ENCODE measurements around the gene IPO9.

IPO9 gene

DNA sequence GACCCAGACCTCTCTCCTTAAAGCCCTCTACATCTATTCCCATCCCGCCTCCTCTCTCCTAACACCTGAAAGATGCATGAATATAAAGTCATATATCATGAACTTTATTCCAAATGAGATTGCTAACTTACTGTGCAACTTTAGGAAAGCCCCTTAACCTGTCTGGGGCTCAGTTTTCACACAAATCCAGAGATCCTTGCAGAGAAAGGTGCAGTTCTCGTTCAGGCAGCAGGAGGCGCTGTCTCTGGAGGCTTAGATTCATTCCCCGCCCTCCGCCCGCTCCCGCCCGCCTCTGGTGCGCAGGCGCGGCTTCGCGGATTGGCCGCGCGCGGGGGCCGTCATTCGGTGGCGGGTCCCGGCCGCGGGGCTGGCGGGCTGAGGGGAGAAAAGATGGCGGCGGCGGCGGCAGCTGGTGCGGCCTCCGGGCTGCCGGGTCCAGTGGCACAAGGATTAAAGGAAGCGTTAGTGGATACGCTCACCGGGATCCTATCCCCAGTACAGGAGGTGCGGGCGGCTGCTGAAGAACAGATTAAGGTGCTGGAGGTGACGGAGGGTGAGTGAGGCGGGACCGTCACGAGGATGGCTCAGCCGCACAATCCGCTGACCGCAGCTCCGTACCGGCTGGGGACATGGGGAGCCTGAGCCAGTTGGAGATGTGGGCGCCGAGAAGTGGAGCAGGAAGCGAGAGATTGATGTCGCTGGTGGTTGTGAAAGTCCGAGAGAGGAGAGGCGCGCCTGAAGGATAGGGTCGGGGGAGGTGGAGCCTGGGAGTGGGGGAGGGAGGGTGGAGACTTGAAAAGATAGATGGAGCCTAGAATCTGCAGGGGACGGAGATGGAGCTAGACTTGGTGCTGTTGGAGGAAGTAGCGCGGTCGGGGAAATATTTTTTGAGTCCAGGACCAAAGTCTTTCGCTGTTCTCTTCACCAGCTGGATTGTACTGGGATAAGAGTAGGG lies at the start of gene IPO9:
IPO9 (plus strand) TSS at position 338 of the 955 bp plus-strand sequence; CDS start at position 391, 53 bp downstream.
- peak; percentile 92 for DNase-seq (ENCODE audit: low read depth)

DNA sequence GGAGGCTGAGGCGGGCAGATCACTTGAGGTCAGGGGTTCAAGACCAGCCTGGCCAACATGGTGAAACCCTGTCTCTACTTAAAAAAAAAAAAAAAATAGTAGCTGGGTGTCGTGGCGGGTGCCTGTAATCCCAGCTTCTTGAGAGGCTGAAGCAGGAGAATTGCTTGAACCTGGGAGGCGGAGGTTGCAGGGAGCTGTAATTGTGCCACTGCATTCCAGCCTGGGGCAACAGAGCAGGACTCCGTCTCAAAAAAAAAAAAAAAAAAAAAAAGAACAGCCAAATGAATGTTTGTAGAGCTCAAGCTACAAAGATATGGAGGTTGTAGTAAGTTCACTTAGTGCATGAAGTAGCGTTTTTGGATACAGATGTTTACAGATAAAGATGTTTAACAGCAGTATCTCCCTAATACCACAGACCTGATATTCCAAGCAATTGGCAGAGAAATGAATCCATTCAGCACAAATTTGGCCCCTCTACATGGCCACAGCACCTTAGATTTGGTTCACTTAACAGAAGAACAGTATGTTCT lies 49.5 kb upstream of the IPO9 start:
- peak; percentile 35 for DNase-seq (ENCODE audit: low read depth)

DNA sequence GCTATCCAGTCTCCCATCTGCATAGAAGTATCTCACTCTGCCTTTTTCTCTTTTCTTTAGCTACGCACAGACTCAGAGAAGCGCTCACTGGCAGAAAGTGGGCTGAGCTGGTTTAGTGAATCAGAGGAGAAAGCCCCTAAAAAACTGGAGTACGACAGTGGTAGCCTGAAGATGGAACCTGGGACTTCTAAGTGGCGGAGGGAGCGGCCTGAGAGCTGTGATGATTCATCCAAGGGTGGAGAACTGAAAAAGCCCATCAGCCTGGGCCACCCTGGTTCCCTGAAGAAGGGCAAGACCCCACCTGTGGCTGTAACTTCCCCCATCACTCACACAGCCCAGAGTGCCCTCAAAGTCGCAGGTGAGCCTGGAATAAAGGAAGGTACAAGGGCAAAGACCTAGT lies 48.0 kb upstream of the IPO9 start:
- DNase-seq (ENCODE audit: low read depth): no peak

DNA sequence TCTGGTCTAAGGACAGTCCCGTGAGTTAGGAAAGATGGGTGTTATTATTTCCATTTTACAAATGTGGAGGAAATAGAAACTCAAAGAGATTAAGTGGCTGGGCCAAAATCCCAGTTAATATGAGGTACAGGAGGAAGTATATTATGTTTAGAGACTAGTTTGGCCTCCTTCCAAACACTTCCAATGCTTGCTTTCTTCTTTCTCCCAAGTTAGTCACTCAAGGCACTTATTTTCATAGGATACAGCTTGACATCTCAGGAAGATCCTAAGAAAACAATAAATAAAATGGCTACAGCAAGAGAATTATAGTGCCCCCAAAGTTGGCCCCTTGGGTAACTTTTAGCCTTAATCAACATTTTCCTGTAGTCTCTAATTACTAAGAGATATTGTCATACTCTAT lies 47.5 kb upstream of the IPO9 start:
- DNase-seq (ENCODE audit: low read depth): peak; percentile 75

DNA sequence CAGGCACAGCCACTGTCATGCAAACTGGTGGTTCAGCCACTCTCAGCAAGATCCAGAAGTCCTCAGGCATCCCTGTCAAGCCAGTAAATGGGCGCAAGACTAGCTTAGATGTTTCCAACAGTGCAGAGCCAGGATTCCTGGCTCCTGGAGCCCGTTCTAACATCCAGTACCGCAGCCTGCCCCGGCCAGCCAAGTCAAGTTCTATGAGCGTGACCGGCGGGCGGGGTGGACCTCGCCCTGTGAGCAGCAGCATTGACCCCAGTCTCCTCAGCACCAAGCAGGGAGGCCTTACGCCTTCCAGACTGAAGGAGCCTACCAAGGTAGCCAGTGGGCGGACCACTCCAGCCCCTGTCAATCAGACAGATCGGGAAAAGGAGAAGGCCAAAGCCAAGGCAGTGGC lies 46.6 kb upstream of the IPO9 start:
- no peak for DNase-seq (ENCODE audit: low read depth)

DNA sequence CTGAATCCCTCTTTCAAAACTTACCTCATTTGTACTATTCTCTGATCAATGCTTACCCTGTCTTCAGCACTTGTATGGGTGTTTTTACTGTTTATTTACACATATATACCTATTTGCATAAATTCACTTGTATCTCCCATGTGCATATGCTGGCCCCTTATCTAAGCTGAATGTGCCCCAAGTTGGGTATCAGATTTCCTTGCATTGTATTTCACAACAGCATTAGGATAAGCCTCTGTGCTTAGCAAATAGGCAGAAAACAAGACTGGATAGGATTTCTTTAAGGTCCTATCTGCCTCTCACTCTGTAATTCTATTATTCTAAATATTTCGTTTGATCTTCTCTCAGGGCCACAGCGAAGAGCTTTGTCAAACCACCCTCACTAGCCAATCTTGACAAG lies 45.9 kb upstream of the IPO9 start:
- DNase-seq (ENCODE audit: low read depth): no peak

DNA sequence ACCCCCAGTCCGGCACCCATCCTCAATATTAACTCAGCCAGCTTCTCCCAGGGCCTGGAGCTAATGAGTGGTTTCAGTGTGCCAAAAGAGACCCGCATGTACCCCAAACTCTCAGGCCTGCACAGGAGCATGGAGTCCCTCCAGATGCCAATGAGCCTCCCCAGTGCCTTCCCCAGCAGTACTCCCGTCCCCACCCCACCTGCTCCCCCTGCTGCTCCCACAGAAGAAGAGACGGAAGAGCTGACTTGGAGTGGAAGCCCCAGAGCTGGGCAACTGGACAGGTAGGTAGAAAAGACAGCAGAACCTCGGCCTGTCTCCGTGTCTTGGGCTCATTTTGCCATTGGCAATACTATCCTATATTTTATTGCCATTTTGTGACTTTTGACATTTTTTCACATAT lies 45.4 kb upstream of the IPO9 start:
- no peak for DNase-seq (ENCODE audit: low read depth)

DNA sequence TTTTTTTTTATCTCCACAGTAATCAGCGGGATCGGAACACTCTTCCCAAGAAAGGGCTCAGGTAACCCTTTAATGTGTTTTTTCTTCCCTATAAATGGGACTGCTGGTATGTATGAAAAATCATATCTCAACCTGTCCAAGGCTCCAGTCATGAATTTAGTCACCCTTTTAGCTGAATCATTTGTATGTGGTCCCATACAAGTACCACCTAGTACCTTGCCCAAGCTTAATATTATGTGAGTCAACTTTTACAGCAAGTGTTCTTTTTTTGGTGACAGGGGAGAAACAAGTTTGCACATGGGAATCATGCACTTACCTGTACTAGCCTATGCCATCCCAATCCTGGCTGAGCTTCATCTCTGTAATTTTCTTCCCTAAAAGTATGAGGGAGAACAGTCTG lies 43.7 kb upstream of the IPO9 start:
- no peak for DNase-seq (ENCODE audit: low read depth)

DNA sequence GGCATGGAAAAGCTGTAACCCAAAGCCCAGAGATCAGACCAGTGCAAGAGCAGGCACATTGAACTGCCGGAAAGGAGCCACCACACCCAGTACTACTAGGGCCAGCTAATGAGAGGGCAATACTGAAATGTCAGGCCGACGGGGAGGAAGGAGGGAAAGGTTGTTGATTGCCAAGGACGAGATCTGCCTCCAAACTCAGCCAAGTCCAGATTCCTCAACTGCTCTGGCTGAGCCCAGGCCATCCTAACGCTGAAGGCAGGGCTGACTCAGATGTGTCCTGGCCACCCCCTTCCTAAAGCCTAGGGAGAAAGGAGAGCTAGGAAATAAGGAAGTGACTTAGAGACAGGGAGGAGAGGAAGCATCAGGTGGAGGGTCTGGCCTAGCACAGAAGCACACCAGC lies 42.1 kb upstream of the IPO9 start:
- peak; percentile 36 for DNase-seq (ENCODE audit: low read depth)

DNA sequence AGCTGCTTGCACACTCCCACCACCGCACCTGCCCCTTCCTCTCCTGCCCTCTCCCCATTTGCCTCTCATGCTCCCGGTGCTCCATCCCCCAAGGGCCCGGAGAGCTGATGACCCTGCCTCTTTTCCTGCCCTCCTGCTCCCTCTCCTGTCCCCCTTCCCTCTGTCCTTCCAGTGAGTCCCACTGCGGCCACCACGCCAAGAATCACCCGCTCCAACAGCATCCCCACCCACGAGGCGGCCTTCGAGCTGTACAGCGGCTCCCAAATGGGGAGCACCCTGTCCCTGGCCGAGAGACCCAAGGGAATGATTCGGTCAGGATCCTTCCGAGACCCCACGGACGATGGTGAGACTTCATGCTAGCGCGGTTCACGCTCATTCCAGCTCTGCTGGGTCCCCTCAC lies 40.7 kb upstream of the IPO9 start:
- no peak for DNase-seq (ENCODE audit: low read depth)

DNA sequence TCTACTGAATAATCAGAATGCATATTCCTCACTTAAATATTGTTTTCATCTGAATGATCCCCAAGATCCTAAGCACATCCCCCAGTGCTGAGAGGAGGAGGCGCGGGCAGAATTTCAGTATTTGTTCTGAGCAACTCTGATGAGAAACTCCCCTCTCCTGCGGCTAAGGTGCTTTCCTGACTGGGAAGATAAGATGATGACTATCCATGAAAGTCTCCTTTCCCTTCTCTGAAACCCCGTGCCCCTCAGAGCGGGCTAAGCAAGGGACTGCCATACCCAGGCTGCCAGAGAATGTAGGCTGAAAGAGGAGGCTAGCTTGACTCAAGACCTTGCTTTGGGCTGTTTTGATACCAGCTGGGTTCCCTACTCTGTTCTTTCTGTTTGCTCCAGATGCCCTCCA lies 39.7 kb upstream of the IPO9 start:
- DNase-seq (ENCODE audit: low read depth): no peak

DNA sequence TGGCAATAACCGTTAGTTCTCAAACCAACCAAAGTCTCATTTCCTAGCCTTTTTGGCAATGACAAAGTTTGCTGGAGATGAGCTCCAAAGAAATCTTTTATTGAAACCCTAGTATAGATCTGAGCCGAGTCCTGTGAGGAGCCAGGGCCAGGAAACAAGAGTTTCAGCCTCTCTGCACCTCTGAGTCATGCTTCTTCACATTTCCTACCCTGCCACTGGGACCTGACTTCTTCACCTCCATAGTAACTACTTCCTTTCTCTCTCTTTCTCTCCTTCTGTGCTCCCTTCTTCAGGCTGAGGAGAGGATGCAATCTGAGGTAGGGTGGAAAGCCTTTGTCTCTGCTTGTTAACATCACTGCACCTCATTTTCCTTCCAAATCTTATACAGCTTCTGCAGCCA lies 38.7 kb upstream of the IPO9 start:
- peak; percentile 80 for DNase-seq (ENCODE audit: low read depth)

DNA sequence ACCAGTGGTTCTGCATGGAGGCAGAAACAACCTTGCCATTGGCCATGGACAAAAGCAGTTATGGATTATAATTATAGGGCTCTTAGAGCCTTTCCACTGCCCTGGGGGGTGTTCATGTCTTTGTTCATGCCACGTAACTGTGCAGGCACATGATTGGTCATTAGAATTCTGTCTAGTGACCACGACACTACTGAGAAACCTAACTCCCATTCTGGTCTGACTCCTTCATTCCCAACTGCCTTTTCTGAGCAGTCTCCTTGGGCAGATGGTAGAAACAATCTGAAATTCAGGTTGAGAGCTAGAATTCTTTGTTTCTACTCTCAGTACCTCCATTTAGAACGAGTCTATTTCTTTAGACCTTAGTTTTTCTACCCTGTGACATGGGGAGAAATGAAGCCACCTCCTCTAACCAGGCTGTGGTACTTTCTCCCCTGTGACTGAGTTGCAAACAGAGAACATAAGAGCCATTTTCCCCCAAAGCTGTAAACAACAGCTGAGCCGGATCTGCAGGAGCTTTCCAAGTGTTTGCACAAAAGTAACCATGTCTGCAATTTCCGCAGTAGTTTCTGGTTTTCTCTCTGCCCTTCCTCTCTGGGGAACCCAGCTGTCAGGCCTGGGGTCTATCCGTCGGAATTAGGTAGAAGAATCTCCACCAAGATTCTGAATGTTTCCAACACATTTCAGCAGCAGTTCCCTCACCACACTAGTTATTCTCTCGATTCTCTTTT lies 37.7 kb upstream of the IPO9 start:
- no peak for DNase-seq (ENCODE audit: low read depth)

DNA sequence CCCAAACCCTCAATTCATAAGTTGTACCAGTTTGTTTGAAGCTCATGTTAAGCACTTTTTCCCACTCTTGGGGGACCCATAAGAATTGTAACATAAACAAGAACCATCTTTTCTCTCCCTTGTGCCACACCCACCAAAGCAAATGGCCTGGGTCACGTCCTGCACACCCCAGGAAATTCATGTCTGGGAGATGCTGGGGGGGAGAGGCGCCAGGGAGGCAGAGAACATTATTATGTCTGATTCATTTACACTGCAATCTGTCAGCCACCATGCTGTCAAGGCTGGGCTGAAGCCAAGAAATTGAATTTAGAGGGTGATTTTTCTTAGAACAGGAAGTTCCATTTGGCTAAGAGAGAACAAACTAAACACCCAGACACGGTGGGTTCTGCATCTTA lies 37.2 kb upstream of the IPO9 start:
- peak; percentile 92 for DNase-seq (ENCODE audit: low read depth)

DNA sequence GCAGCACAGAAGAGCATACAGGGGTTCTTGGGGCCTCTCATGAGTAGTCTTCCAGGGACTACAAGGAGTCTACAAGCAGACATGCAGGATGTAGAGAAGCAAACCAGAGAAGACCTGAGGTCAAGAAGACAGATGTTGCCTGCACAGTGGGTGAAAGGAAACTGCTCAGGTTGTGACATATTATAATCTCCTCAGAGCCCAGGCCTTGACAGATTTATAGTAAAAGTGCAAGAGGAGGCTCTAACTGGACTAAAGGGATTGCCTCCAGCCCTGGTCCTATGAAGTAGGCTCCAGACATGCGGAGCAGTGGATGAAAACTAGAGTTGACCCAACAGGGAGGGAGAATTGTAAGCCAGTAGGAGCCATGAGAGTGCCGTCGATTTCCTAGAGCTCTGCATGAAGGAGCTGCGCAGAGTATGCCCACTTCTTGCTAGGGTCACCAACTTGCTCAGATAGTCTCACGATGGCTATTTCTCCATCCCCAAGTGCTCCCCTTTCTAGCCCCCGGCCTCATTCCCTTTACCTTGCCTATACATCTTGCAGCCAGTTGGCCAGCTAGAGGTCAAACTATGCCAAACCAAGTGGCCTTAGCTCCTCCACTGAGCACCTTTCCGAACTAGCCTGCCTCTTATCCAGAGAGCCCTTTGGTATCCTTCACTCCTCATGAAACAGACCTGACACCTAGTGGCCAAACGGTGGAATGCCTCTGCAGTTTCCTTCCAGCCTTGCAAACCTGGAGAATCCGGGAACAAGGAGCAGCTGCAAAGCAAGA lies 36.2 kb upstream of the IPO9 start:
- peak; percentile 88 for DNase-seq (ENCODE audit: low read depth)

DNA sequence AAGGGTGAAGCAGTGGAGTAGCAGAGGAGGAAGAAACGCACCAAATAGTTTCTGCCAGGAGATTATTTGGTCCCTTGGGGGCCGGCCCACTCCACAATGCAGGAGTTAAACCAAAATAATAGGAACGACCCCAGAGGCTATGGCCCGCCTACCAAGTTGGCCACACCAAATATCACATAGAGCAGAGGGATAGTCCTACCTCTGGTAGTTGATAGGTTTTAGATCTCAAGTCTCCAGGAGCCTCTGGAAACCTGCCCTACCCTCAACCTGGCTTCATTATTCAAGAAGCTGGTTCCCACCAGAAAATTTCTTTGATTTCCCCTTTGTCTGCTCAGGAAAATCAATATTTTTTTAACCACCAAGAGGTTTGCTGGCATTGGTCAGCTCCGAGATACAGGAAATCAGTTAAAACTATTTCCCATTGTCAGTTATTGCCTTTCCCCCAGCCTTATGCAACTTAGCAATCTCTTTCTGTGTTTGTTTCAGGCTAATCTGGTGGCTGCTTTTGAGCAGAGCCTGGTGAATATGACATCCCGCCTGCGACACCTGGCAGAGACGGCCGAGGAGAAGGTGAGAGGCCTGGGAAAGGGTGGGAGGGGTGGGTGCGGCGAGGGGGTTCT lies 35.5 kb upstream of the IPO9 start:
- no peak for DNase-seq (ENCODE audit: low read depth)

DNA sequence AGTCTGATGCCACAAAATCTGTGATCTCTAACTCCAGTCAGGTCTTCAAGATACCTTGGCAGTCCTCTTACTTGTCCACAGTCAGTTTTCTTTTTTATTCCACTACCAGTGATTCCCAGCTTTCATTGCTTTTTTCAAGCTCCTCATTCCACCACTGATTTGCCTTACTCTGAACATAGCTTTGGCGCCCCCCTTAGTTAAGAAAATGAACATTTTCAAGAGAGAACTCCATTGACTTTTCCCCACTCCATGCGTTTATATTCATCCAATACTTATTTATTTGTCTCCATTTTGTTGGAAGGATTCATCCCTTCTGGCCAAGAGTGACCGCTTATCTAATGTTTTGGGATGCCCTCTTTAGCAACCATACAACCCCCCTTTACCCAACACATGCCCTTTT lies 33.9 kb upstream of the IPO9 start:
- peak; percentile 51 for DNase-seq (ENCODE audit: low read depth)

DNA sequence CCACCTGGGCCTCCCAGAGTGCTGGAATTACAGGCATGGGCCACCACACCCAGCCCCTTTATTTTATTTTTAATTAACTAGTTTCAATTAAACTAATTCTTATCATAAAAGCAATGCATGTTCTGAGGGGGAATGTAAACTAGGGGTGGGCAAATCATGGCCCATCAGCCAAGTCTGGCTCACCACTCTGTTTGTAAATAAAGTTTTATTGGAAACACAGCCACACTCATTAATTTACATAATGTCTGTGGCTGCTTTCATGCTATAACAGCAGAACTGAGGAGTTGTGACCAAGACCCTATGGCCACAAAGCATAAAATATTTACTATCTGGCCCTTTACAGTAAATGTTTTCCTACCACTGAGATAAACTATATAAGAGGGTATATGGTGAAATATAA lies 28.7 kb upstream of the IPO9 start:
- DNase-seq (ENCODE audit: low read depth): no peak

DNA sequence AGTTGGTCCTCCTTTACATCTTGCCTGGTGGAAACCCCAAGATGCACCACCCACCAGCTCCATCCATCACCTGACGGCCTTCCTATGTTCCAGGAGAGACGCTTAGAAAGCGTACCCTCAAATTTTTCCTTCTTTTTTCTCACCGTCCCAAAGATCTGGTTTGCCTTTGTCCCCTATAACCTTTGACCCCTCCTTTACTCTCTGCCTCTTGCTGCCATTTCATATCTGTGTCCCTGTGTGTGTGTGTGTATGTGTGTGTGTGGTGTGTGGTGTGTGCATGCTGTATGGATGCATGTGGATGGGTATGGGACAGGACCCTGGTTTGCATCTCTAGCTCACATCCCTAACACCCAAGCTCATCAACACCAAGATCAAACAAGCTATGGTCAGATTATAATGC lies 22.2 kb upstream of the IPO9 start:
- no peak for DNase-seq (ENCODE audit: low read depth)

DNA sequence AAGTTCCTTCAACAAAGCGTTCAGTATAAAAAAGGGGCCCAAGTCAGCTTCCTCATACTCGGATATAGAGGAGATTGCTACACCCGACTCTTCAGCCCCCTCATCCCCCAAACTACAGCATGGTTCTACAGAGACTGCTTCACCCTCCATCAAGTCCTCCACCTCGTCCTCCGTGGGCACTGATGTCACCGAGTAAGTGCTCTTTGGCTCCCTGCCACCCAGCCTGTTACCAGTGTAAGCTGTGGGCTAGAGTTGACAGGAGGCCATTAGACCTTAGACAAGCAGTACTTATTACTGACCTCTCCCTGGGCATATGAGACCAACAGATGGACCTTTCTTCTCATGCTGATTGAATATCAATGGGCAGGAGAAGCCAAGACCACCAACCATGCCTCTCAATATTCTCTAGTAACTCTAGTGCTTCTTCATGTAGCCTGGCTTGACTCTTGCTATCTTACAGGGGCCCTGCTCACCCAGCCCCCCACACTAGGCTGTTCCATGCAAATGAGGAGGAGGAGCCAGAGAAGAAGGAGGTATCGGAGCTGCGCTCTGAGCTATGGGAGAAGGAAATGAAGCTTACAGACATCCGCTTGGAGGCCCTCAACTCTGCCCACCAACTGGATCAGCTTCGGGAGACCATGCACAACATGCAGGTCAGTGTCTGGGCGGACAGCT lies 20.9 kb upstream of the IPO9 start:
- DNase-seq (ENCODE audit: low read depth): no peak

DNA sequence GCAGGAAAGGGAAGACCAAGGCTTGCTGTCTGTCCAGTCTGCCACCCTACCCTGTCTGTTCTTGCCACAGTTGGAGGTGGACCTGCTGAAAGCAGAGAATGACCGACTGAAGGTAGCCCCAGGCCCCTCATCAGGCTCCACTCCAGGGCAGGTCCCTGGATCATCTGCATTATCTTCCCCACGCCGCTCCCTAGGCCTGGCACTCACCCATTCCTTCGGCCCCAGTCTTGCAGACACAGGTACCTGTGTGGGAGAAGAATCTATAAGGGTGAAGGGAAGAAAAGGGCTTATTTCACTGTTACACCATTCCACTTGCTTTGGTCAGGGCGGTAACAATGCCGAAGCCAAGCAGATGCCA lies 20.3 kb upstream of the IPO9 start:
- DNase-seq (ENCODE audit: low read depth): no peak

Data from EH (cell line).